Stimulated activated CD4-positive, alpha-beta T cell treated with anti-CD3 and anti-CD28 coated beads, Interleukin-2, amount 100 ng/mL, for 24 hours (primary cell): ENCODE data around the gene GPR35.

Experiments used
- DNase-seq, 2 donors: peaks; one replicate each; pipeline ENCODE4 v3.0.0-alpha.2; 2020

GPR35 gene

GRCh38 chr2:240589375-240589774 lies 35.9 kb upstream of the GPR35 start:
- no peak for DNase-seq

GRCh38 chr2:240589850-240590525 lies 35.3 kb upstream of the GPR35 start:
- DNase-seq, result no peak

GRCh38 chr2:240590681-240591111 lies 34.6 kb upstream of the GPR35 start:
- no peak for DNase-seq

GRCh38 chr2:240591226-240591625 lies 34.1 kb upstream of the GPR35 start:
- no peak for DNase-seq

GRCh38 chr2:240591784-240592183 lies 33.5 kb upstream of the GPR35 start:
- no peak for DNase-seq

- no peak for DNase-seq
Observed at GRCh38 chr2:240593026-240593702, 32.1 kb upstream of the GPR35 start.

- DNase-seq, result no peak
Observed at GRCh38 chr2:240593703-240594451, 31.4 kb upstream of the GPR35 start.

- DNase-seq, result no peak
Observed at GRCh38 chr2:240594511-240595380, 30.5 kb upstream of the GPR35 start.

GRCh38 chr2:240595381-240596079 lies 29.8 kb upstream of the GPR35 start:
- DNase-seq, result peak in 1 of 2 donors; percentile 43

GRCh38 chr2:240596080-240596460 lies 29.2 kb upstream of the GPR35 start:
- no peak for DNase-seq

- DNase-seq, result no peak
Observed at GRCh38 chr2:240596491-240596931, 28.8 kb upstream of the GPR35 start.

- no peak for DNase-seq
Observed at GRCh38 chr2:240597054-240597418, 28.2 kb upstream of the GPR35 start.

GRCh38 chr2:240597419-240598181 lies 27.7 kb upstream of the GPR35 start:
- no peak for DNase-seq

- no peak for DNase-seq
Observed at GRCh38 chr2:240598311-240598911, 26.9 kb upstream of the GPR35 start.

- no peak for DNase-seq
Observed at GRCh38 chr2:240599141-240599583, 26.1 kb upstream of the GPR35 start.

- no peak for DNase-seq
Observed at GRCh38 chr2:240600451-240600961, 24.8 kb upstream of the GPR35 start.

GRCh38 chr2:240601061-240601830 lies 24.0 kb upstream of the GPR35 start:
- DNase-seq, result no peak

- DNase-seq, result no peak
Observed at GRCh38 chr2:240601831-240602160, 23.5 kb upstream of the GPR35 start.

- DNase-seq, result no peak
Observed at GRCh38 chr2:240602266-240603050, 22.8 kb upstream of the GPR35 start.
